GM19452 (cell line): ENCODE results near the gene SH2D2A.
"Not testable (repeated sequence)": the region's sequence is repeated elsewhere in the genome, so short reads cannot be mapped to it uniquely, and the experiment has no call there.

ENCODE experiments used
- ATAC-seq: cut with Tn5 transposase; IDR thresholded peaks from one replicate; pipeline ENCODE4 v1.9.1; 2021; ENCODE audit not compliant: unreplicated experiment

SH2D2A gene

DNA sequence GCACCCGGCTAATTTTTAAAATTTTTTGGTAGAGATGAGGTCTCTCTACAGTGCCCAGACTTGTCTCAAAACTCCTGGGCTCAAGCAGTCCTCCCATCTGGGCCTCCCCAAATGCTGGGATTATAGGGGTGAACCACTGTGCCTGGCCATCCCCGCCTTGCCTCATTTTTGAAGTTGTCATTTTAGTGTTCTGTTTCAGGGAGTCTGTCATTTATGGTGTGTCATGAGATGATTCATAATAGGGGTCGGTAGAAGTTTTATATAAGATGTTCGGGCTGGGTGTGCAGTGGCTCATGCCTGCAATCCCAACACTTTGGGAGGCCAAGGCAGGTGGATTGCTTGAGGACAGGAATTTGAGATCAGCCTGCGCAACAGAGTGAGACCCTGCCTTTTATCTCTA lies 40.8 kb downstream of the SH2D2A start:
- ATAC-seq = no peak

- ATAC-seq = no peak
Measured at GRCh38 chr1:156773607-156774006, 43.0 kb downstream of the SH2D2A start.

GRCh38 chr1:156772728-156773497 lies 43.7 kb downstream of the SH2D2A start:
- no peak for ATAC-seq

- ATAC-seq = no peak
Measured at GRCh38 chr1:156772222-156772621, 44.4 kb downstream of the SH2D2A start.

DNA sequence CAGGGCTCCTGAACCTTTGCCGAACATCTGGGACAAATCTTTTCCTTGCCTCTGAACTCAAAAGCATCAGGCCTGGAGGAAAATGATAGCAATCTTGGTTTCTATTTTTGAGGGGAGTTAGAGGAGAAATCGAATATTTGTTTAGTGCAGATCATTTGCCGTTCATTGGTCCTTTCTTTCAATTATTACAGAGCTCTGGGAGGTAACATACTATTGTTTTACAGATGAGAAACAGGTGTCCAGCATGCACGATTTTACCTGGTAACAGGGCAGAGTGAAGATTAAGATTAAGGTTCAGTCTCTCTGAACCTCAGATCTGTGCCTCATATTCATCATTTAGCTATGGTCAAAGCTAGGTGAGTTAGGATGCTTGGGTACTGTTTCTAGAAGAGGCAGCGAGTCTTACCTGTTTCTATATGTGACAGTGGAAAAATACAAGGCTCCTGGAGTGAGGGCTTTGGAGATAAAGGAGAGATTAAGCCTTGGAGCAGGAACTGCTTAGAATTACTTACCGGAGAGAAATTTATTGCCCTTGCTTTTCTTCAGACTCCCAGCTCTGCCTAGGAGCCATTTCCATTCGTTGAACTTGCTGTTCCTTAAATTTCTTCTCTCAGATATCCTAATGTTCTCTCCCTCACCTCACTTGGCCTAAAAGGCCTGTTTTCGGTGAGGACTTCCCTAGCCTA lies 47.9 kb downstream of the SH2D2A start:
- no peak for ATAC-seq

DNA sequence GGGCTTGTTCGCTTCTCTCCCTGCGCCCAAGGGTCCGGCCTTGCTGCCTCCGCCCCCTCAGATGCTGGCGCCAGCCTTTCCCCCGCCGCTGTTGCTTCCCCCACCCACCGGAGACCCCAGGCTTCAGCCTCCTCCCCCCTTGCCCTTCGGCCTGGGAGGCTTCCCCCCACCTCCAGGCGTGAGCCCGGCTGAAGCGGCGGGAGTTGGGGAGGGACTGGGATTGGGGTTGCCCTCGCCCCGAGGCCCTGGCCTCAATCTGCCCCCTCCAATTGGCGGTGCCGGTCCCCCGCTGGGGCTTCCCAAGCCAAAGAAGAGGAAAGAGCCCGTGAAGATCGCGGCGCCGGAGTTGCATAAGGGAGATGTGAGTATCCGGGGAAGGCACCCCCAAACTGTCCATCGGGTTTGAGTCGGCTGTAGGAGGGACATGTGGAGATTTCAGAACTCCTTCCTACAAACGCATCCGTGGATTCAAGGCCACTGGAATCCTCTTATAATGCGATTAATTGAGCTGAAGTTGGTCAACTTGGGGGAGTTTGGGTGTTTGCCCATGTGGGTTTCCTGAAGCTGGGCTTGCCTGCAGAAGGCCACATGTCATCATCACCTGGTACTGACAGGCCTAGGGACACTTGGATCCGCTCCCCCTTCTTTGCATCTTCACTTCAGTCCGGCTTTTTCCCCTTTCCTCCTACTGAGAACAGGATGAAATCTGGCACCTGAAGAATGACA lies 48.6 kb downstream of the SH2D2A start:
- ATAC-seq = peak; percentile 6

DNA sequence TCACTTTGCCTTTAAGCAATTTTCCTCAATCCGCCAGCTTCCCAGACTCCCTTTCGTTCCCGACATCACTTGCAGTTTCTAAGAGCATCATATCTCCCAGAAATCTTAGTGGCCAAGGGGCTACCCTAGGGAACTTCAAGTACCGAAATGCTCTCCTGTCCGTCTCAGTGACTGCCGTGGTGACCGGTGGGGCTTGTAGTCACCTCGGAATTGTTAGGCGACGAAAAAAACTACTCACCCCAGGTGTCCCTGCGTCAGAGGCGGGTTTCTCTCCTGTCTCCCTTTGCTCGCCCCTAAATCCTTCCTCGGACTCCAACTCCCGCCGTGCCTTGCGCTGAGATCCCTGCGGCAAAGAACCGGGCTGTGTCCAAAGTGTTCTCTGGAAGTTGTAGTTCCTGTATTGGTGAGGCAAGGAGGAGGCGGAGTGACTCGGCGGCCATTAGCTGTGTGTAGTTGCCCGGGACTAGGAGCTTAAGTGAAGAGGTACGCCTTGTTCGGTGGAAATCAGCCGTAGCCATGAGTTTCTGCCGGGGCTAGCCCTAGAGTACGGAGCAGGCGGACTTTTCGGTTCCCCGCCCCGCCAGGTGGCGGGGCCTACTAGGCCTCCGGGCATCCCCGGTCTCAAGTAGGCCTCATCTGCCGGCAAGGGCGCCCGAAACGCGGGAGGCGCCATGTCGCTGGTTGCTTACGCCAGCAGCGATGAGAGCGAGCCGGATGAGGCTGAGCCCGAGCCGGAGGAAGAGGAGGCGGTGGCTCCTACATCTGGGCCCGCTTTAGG lies 49.4 kb downstream of the SH2D2A start, which contains the start of gene PRCC:
TSS of gene PRCC (plus strand) at position 435 of the 778 bp plus-strand sequence. CDS start at position 672, 237 bp downstream.
- peak; percentile 89 for ATAC-seq

- ATAC-seq = peak; percentile 13
Measured at GRCh38 chr1:156766298-156767100, 50.1 kb downstream of the SH2D2A start.

GRCh38 chr1:156765666-156766065 lies 51.0 kb downstream of the SH2D2A start:
- no peak for ATAC-seq

- ATAC-seq = not testable (repeated sequence)
Measured at GRCh38 chr1:156765136-156765535, 51.5 kb downstream of the SH2D2A start.

DNA sequence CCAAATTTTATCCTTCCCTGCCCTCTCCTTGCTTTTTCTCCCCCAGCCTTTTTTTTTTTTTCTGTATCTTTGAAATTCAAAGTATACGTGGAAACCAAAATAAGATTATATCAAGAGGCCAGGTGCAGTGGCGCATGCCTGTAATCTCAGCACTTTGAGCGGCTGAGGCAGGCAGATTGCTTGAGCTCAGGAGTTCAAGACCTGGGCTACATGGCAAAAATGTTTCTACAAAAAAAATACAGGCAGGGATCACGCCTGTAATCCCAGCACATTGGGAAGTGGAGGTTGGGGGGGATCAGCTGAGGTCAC lies 55.9 kb downstream of the SH2D2A start:
- ATAC-seq = no peak

- ATAC-seq = no peak
Measured at GRCh38 chr1:156760092-156760795, 56.4 kb downstream of the SH2D2A start.

GRCh38 chr1:156757572-156758253 lies 58.9 kb downstream of the SH2D2A start:
- not testable (repeated sequence) for ATAC-seq

GRCh38 chr1:156756355-156756754 lies 60.3 kb downstream of the SH2D2A start:
- ATAC-seq = no peak
